Mesothelial cell of epicardium (in vitro differentiated cells): ENCODE data around the gene MDGA2. TPM values are rescaled to one million over a fixed set of nuclear protein-coding genes. Genes with fewer than 3 reads are reported as not detected.
"Not testable (repeated sequence)": the region's sequence is repeated elsewhere in the genome, so short reads cannot be mapped to it uniquely, and the experiment has no call there.

ENCODE experiments used
- DNase-seq, 2 experiments: peaks; one replicate each; pipeline ENCODE4 v3.0.0; 2021; ENCODE audit warnings: low spot score in 2 of 2; ENCODE audit not compliant: unreplicated experiment in 2 of 2
- H3K27ac Mint-ChIP-seq: 2 replicates; pipeline ENCODE4 v1.8.0; 2021; ENCODE audit warnings: mixed read lengths
- H3K27me3 Mint-ChIP-seq: 2 replicates; pipeline ENCODE4 v1.8.0; 2021; ENCODE audit warnings: low read depth, mixed read lengths
- H3K36me3 Mint-ChIP-seq: 2 replicates; pipeline ENCODE4 v1.8.0; 2021; ENCODE audit warnings: mixed read lengths
- H3K4me1 Mint-ChIP-seq: 2 replicates; pipeline ENCODE4 v1.8.0; 2021; ENCODE audit warnings: mixed read lengths
- H3K4me3 Mint-ChIP-seq: 2 replicates; pipeline ENCODE4 v1.8.0; 2021; ENCODE audit warnings: mild to moderate bottlenecking, moderate library complexity, mixed read lengths
- H3K9me3 Mint-ChIP-seq: 2 replicates; pipeline ENCODE4 v1.8.0; 2021; ENCODE audit warnings: mixed read lengths
- total RNA-seq: library from RNA; stranded (reverse); gene quantifications from 3 replicates; pipeline ENCODE4 v1.2.1, GENCODE V29; 2021
- TF ChIP-seq, protein P1 (sequence below): fragments of 200-600 bp; sonication (generic); IDR thresholded peaks from one replicate; pipeline ENCODE4 v1.5.0; 2021; ENCODE audit warnings: antibody characterized with exemption; ENCODE audit not compliant: unreplicated experiment

The MDGA2 gene
- total RNA-seq, 1 donor from 2014 or later, result 0.27 TPM

DNA sequence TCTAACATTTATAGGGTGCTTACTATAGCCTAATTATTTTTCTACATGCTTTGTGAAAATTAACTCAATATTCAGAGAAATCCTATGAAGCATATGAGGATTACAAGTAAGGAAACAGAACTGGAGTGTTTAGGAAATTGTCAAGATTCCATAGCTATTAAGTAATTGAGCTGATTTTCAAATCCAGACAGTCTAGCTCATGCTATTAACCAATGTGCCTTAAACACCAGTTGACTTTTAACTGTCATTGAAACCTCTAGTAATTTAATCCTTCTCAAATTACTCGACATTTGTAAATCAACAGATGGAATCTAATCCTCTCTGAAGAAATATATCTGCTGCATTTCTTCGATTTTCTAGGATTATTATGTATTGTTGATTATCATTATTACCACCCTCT lies 488.9 kb downstream of the MDGA2 start:
- H3K27ac Mint-ChIP-seq, result no peak overlapping the region
- H3K36me3 Mint-ChIP-seq, result no peaks in the 10 kb centered on the region
- H3K4me1 Mint-ChIP-seq, result peaks cover 17% of the 10 kb centered on the region
- H3K27me3 Mint-ChIP-seq, result no peaks in the 10 kb centered on the region
- H3K9me3 Mint-ChIP-seq, result no peaks in the 10 kb centered on the region
- DNase-seq, result no peak
- no peak overlapping the region for H3K4me3 Mint-ChIP-seq
- TF ChIP-seq, protein P1, sequence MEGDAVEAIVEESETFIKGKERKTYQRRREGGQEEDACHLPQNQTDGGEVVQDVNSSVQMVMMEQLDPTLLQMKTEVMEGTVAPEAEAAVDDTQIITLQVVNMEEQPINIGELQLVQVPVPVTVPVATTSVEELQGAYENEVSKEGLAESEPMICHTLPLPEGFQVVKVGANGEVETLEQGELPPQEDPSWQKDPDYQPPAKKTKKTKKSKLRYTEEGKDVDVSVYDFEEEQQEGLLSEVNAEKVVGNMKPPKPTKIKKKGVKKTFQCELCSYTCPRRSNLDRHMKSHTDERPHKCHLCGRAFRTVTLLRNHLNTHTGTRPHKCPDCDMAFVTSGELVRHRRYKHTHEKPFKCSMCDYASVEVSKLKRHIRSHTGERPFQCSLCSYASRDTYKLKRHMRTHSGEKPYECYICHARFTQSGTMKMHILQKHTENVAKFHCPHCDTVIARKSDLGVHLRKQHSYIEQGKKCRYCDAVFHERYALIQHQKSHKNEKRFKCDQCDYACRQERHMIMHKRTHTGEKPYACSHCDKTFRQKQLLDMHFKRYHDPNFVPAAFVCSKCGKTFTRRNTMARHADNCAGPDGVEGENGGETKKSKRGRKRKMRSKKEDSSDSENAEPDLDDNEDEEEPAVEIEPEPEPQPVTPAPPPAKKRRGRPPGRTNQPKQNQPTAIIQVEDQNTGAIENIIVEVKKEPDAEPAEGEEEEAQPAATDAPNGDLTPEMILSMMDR, result no peak

DNA sequence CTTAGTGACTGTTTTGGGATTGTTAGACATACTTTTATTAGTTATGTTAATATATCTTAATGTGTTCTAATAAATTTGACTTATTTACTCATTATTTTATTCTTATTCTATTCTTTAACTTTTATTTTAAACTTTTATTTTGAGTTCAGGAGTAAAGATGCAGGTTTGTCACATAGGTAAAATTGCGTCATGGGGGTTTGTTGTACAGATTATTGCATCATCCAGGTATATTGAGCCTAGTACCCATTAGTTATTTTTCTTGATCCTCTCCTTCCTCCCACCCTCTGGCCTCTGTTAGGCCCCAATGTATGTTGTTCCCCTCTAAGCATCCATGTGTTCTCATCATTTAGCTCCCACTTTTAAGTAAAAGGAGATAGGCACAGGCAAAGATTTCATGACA lies 495.5 kb downstream of the MDGA2 start:
- Mint-ChIP-seq H3K27ac (no peak overlapping the region), H3K9me3 (no peaks in the 10 kb centered on the region)

DNA sequence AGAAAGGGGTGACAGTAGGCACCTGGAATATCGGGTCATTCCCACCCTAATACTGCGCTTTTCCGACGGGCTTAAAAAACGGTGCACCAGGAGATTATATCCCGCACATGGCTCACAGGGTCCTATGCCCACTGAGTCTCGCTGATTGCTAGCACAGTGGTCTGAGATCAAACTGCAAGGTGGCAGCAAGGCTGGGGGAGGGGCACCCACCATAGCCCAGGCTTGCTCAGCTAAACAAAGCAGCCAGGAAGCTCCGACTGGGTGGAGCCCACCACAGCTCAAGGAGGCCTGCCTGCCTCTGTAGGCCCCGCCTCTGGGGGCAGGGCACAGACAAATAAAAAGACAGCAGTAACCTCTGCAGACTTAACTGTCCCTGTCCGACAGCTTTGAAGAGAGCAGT lies 503.5 kb downstream of the MDGA2 start:
- H3K36me3 Mint-ChIP-seq, H3K4me1 Mint-ChIP-seq, H3K4me3 Mint-ChIP-seq: not testable (repeated sequence)

More for the DNA sequence above, 495.5 kb downstream of the MDGA2 start:
- no peak for DNase-seq
- Mint-ChIP-seq H3K4me1 (no peaks in the 10 kb centered on the region), H3K4me3 (no peak overlapping the region), H3K36me3 (no peaks in the 10 kb centered on the region), H3K27me3 (no peaks in the 10 kb centered on the region)
- TF ChIP-seq, protein P1, result no peak

GRCh38 chr14:47167402-47167801 lies 508.0 kb downstream of the MDGA2 start:
- no peak for DNase-seq
- H3K9me3 Mint-ChIP-seq, result peaks cover 9% of the 10 kb centered on the region
- H3K4me1 Mint-ChIP-seq, result peaks cover 4% of the 10 kb centered on the region
- peaks cover 4% of the 10 kb centered on the region for H3K36me3 Mint-ChIP-seq
- H3K27me3 Mint-ChIP-seq, result no peaks in the 10 kb centered on the region
- no peak overlapping the region for H3K27ac Mint-ChIP-seq
- TF ChIP-seq, protein P1, result no peak
- no peak overlapping the region for H3K4me3 Mint-ChIP-seq

More for the DNA sequence above, 503.5 kb downstream of the MDGA2 start:
- DNase-seq, H3K27me3 Mint-ChIP-seq, H3K27ac Mint-ChIP-seq: not testable (repeated sequence)
- H3K9me3 Mint-ChIP-seq, result peaks cover 25% of the 10 kb centered on the region

DNA sequence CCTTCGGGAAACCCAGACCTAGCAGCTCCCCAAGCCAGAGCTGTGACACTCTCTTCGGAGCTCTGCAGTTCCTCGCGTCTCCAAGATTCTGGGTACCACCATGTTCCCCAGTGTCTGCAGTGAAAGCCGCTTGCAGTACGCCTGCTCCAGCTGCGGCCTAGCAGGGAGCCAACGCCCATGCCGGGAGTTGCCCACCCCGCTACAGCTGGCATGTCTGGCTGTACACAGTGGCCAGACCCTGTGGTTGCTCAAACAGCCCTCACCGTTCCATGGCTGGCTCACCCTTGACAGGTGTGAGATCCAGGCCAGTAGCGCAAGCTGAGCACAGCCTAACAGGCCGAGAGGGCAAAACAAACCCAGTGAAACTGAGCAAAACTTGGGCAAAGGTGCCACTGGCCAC lies 520.0 kb downstream of the MDGA2 start:
- H3K9me3 Mint-ChIP-seq, result no peaks in the 10 kb centered on the region
- H3K4me1 Mint-ChIP-seq, result peaks cover 5% of the 10 kb centered on the region
- H3K4me3 Mint-ChIP-seq, result no peak overlapping the region
- H3K27ac Mint-ChIP-seq, result no peak overlapping the region
- no peaks in the 10 kb centered on the region for H3K27me3 Mint-ChIP-seq
- DNase-seq, result no peak
- TF ChIP-seq, protein P1, result no peak
- H3K36me3 Mint-ChIP-seq, result no peaks in the 10 kb centered on the region

- no peaks in the 10 kb centered on the region for H3K36me3 Mint-ChIP-seq
- no peak for DNase-seq
- H3K4me3 Mint-ChIP-seq, result no peak overlapping the region
- TF ChIP-seq, protein P1, result no peak
- no peak overlapping the region for H3K27ac Mint-ChIP-seq
- no peaks in the 10 kb centered on the region for H3K27me3 Mint-ChIP-seq
- H3K9me3 Mint-ChIP-seq, result peaks cover 5% of the 10 kb centered on the region
- peaks cover 8% of the 10 kb centered on the region for H3K4me1 Mint-ChIP-seq
Measured at GRCh38 chr14:47154276-47154797, 521.1 kb downstream of the MDGA2 start.
